Esophagus muscularis mucosa (tissue), 4 donors: Measurements from ENCODE around the gene AFP. TPM values are rescaled to one million over a fixed set of nuclear protein-coding genes. Genes with fewer than 3 reads are reported as not detected.

Experiments used
- DNase-seq: peaks from one replicate; pipeline ENCODE4 v3.0.0-alpha.2; 2017; ENCODE audit errors: extremely low spot score
- H3K27ac ChIP-seq, 4 donors: fragments of 200-600 bp; sonication (generic); replicated peaks in 1 of 4; 1 replicate in 3 of 4; 2 replicates in 1 of 4; pipeline ENCODE4 v1.5.1; 2016 to 2019; ENCODE audit warnings: mild to moderate bottlenecking in 1 of 4
- H3K27me3 ChIP-seq, 4 donors: fragments of 200-600 bp; sonication (generic); one replicate each; pipeline versions ENCODE4 v1.5.1 to v1.6.0; 2016 to 2019
- H3K36me3 ChIP-seq, 4 donors: fragments of 200-600 bp; sonication (generic); one replicate each; pipeline ENCODE4 v1.5.1; 2016 to 2019
- H3K4me1 ChIP-seq, 4 donors: fragments of 200-600 bp; sonication (generic); one replicate each; pipeline ENCODE4 v1.5.1; 2016 to 2019
- H3K4me3 ChIP-seq, 4 donors: fragments of 200-600 bp; sonication (generic); 1 replicate in 2 of 4; 2 replicates in 2 of 4; pipeline ENCODE4 v1.5.1; 2016 to 2019; ENCODE audit warnings: mild to moderate bottlenecking in 4 of 4, moderate library complexity in 1 of 4
- H3K9me3 ChIP-seq, 4 donors: fragments of 200-600 bp; sonication (generic); 1 replicate in 3 of 4; 2 replicates in 1 of 4; pipeline ENCODE4 v1.5.1; 2016 to 2019
- CTCF ChIP-seq, 3 experiments: fragments of 200-600 bp in 2 of 3; fragments of 450-650 bp in 1 of 3; sonication (generic) in 2 of 3; IDR thresholded peaks; one replicate each; pipeline ENCODE4 v1.5.1; 2017 to 2019; ENCODE audit warnings: antibody characterized with exemption in 3 of 3, mild to moderate bottlenecking in 2 of 3, moderate library complexity in 1 of 3
- EP300 ChIP-seq: sonication (generic); formaldehyde crosslinking; IDR thresholded peaks from one replicate; pipeline ENCODE4 v1.6.1; 2017; ENCODE audit warnings: antibody characterized with exemption
- POLR2A ChIP-seq: fragments of 450-650 bp; IDR thresholded peaks from one replicate; pipeline ENCODE4 v1.6.1; 2017; ENCODE audit warnings: antibody characterized with exemption, moderate library complexity, mild to moderate bottlenecking, low read depth
- POLR2AphosphoS5 ChIP-seq, 2 donors: sonication (generic); formaldehyde crosslinking; IDR thresholded peaks; one replicate each; pipeline ENCODE4 v1.6.1; 2017; ENCODE audit warnings: antibody characterized with exemption in 2 of 2
- WGBS: methylation state at CpG from one replicate; pipeline ENCODE4 v1.1.5; 2018; 5-methylcytosine and 5-hydroxymethylcytosine counted together
- intact Hi-C: fragments of 100-400 bp; cut with DNase I; formaldehyde crosslinking; loops from one replicate; pipeline ENCODE4 v1.15.1; 2023
- total RNA-seq, 4 donors: library from RNA; depleted of rRNA; stranded (reverse); fragments of >200 nt; gene quantifications; one replicate each; pipeline versions ENCODE4 v1.1.0 to v1.2.1, GENCODE V29; 2016

AFP gene
- total RNA-seq, 4 donors from 2014 or later, result not detected

- Histone ChIP-seq H3K4me1 (no peaks in the 10 kb centered on the region), H3K27me3 (no peaks in the 10 kb centered on the region), H3K4me3 (no peak overlapping the region), H3K27ac (no peak overlapping the region), H3K36me3 (no peaks in the 10 kb centered on the region), H3K9me3 (no peaks in the 10 kb centered on the region)
- intact Hi-C loops, result no loop called here
- no peak for DNase-seq
- WGBS, result 72% methylated on average over 2 of the region's 2 CpGs
- TF ChIP-seq EP300 (no peak), POLR2AphosphoS5 (IDR thresholded peaks at IDR 0.05) (no peak), CTCF (IDR thresholded peaks at IDR 0.05) (no peak), POLR2A (no peak)
Observed at GRCh38 chr4:73433140-73433539, 2.9 kb upstream of the AFP start.

- 50% methylated on average over 3 of the region's 3 CpGs for WGBS
- Histone ChIP-seq H3K27ac (no peak overlapping the region), H3K4me3 (no peak overlapping the region), H3K27me3 (no peaks in the 10 kb centered on the region), H3K36me3 (no peaks in the 10 kb centered on the region), H3K4me1 (no peaks in the 10 kb centered on the region), H3K9me3 (no peaks in the 10 kb centered on the region)
- intact Hi-C loops, result no loop called here
- no peak for DNase-seq
- TF ChIP-seq CTCF (IDR thresholded peaks at IDR 0.05) (peak in 2 of 3 experiments; percentile 9 to 25), EP300 (no peak)
Observed at GRCh38 chr4:73434311-73434710, 1.7 kb upstream of the AFP start.

- H3K4me1 ChIP-seq, result no peaks in the 10 kb centered on the region
- H3K9me3 ChIP-seq, result no peaks in the 10 kb centered on the region
- intact Hi-C loops, result no loop called here
- no peaks in the 10 kb centered on the region for H3K27me3 ChIP-seq
- no peak overlapping the region for H3K27ac ChIP-seq
- no peak overlapping the region for H3K4me3 ChIP-seq
- TF ChIP-seq POLR2AphosphoS5 (IDR thresholded peaks at IDR 0.05) (no peak), EP300 (no peak), CTCF (IDR thresholded peaks at IDR 0.05) (no peak)
- DNase-seq, result no peak
- H3K36me3 ChIP-seq, result no peaks in the 10 kb centered on the region
- 70% methylated on average over 3 of the region's 3 CpGs for WGBS
Observed at GRCh38 chr4:73436674-73437557, 895 bp downstream of the AFP start.

- DNase-seq, result no peak
- Histone ChIP-seq H3K27ac (no peak overlapping the region), H3K36me3 (no peaks in the 10 kb centered on the region), H3K9me3 (no peaks in the 10 kb centered on the region), H3K4me3 (no peak overlapping the region), H3K27me3 (no peaks in the 10 kb centered on the region), H3K4me1 (no peaks in the 10 kb centered on the region)
- intact Hi-C loops, result no loop called here
- TF ChIP-seq POLR2A (no peak), EP300 (no peak), POLR2AphosphoS5 (IDR thresholded peaks at IDR 0.05) (no peak), CTCF (IDR thresholded peaks at IDR 0.05) (no peak)
Observed at GRCh38 chr4:73437558-73437956, 1.5 kb downstream of the AFP start.

GRCh38 chr4:73438048-73438447, 2.0 kb downstream of the AFP start:
- no peak for TF ChIP-seq POLR2A
- no peak for TF ChIP-seq POLR2AphosphoS5 (IDR thresholded peaks at IDR 0.05)
- no peak for TF ChIP-seq CTCF (IDR thresholded peaks at IDR 0.05)
- TF ChIP-seq EP300, result no peak
- Histone ChIP-seq H3K36me3 (no peaks in the 10 kb centered on the region), H3K4me1 (no peaks in the 10 kb centered on the region), H3K27ac (no peak overlapping the region), H3K9me3 (no peaks in the 10 kb centered on the region), H3K27me3 (no peaks in the 10 kb centered on the region), H3K4me3 (no peak overlapping the region)
- intact Hi-C loops, result no loop called here
- no peak for DNase-seq
- 78% methylated on average over 1 of the region's 1 CpG for WGBS
